Endothelial cell of umbilical vein (primary cell): Measurements from ENCODE around the gene APBB1. TPM values are rescaled to one million over a fixed set of nuclear protein-coding genes. Genes with fewer than 3 reads are reported as not detected.

ENCODE experiments used
- BruUV-seq: library from RNA; stranded (reverse); fragments of 400-500 nt; replicated peaks from 2 replicates; lab custom pipeline; 2021; lab: Mats Ljungman, UMichigan
- CTCF ChIA-PET: fragments of 300-600, 350-600 bp; sonication (Branson Sonifier 250); formaldehyde crosslinking; loops from one replicate; lab custom pipeline; 2021; ENCODE audit warnings: antibody characterized with exemption, inconsistent platforms; lab: Charles Lee
- POLR2A ChIA-PET: fragments of 300-600, 350-600 bp; sonication (Branson Sonifier 250); formaldehyde crosslinking; loops from one replicate; lab custom pipeline; 2021; ENCODE audit warnings: antibody characterized with exemption, inconsistent platforms; lab: Charles Lee
- DNase-seq: peaks from one replicate; pipeline ENCODE4 v3.0.0-alpha.2; 2011; ENCODE audit warnings: low read depth, low spot score
- FAIRE-seq: peaks from 2 replicates; lab custom pipeline; 2011; peaks lifted over from hg19 to GRCh38; lab: Jason Lieb, UNC
- H2AFZ ChIP-seq: 2 replicates; pipeline ENCODE4 v1.6.0; 2012; ENCODE audit warnings: low read depth, low read length, control low read depth, inconsistent platforms
- H3K27ac ChIP-seq: 2 replicates; pipeline ENCODE4 v1.5.1; 2011; ENCODE audit warnings: low read depth, mild to moderate bottlenecking, control low read depth, low read length, moderate library complexity; ENCODE audit not compliant: insufficient read depth
- H3K27me3 ChIP-seq, 2 experiments: 2 replicates each; pipeline versions ENCODE4 v1.6.0 to v1.6.1; 2011; ENCODE audit warnings: low read length in 2 of 2, mixed read lengths in 1 of 2; ENCODE audit not compliant: control insufficient read depth in 2 of 2, insufficient read depth in 2 of 2
- H3K36me3 ChIP-seq, 2 experiments: 2 replicates in 1 of 2; 3 replicates in 1 of 2; pipeline ENCODE4 v1.5.1; 2011; ENCODE audit warnings: low read length in 2 of 2, mild to moderate bottlenecking in 1 of 2, moderate library complexity in 1 of 2; ENCODE audit not compliant: control insufficient read depth in 2 of 2, insufficient read depth in 2 of 2; ENCODE audit errors: extremely low read depth in 1 of 2
- H3K4me1 ChIP-seq: 3 replicates; pipeline ENCODE4 v1.5.1; 2011; ENCODE audit warnings: mild to moderate bottlenecking, low read length; ENCODE audit not compliant: control insufficient read depth, insufficient read depth; ENCODE audit errors: extremely low read depth
- H3K4me2 ChIP-seq: 2 replicates; pipeline ENCODE4 v1.6.1; 2011; ENCODE audit warnings: low read length, control low read depth, mixed read lengths; ENCODE audit not compliant: insufficient read depth
- H3K4me3 ChIP-seq, 3 experiments: fragments of 200-600 bp in 1 of 3; sonication (generic), shearing (Covaris generic) in 1 of 3; replicated peaks in 1 of 3; 2 replicates each; pipeline ENCODE4 v1.5.1; 2011 to 2016; ENCODE audit warnings: control low read depth in 3 of 3, low read length in 3 of 3, mild to moderate bottlenecking in 2 of 3, inconsistent platforms in 1 of 3, low read depth in 1 of 3, moderate library complexity in 1 of 3; ENCODE audit not compliant: insufficient read depth in 1 of 3
- H3K79me2 ChIP-seq: 2 replicates; pipeline ENCODE4 v1.6.0; 2012; ENCODE audit warnings: low read length, inconsistent platforms; ENCODE audit not compliant: control insufficient read depth, insufficient read depth
- H3K9ac ChIP-seq: replicated peaks from 2 replicates; pipeline ENCODE3; 2011; ENCODE audit warnings: low read length, control low read depth; ENCODE audit not compliant: insufficient read depth; ENCODE audit errors: extremely low read depth
- H3K9me1 ChIP-seq: replicated peaks from 3 replicates; pipeline ENCODE4 v1.6.0; 2011; ENCODE audit warnings: mild to moderate bottlenecking, low read length; ENCODE audit not compliant: control insufficient read depth, insufficient read depth; ENCODE audit errors: extremely low read depth
- H3K9me3 ChIP-seq: replicated peaks from 2 replicates; pipeline ENCODE4 v1.5.1; 2012; ENCODE audit warnings: low read length, inconsistent platforms; ENCODE audit not compliant: control insufficient read depth, insufficient read depth
- H4K20me1 ChIP-seq: replicated peaks from 2 replicates; pipeline ENCODE3; 2011; ENCODE audit warnings: mild to moderate bottlenecking, low read length; ENCODE audit not compliant: control insufficient read depth, insufficient read depth; ENCODE audit errors: extremely low read depth
- EZH2 ChIP-seq: IDR thresholded peaks from 2 replicates; pipeline ENCODE4 v1.6.1; 2012; ENCODE audit warnings: borderline replicate concordance, low read depth, mild to moderate bottlenecking, moderate library complexity, low read length, inconsistent platforms; ENCODE audit not compliant: severe bottlenecking
- FOS ChIP-seq: IDR thresholded peaks from 2 replicates; pipeline ENCODE4 v1.6.1; 2011; ENCODE audit warnings: mild to moderate bottlenecking, low read length, moderate library complexity, borderline replicate concordance; ENCODE audit not compliant: insufficient read depth
- GATA2 ChIP-seq: IDR thresholded peaks from 2 replicates; pipeline ENCODE4 v1.7.0; 2011; ENCODE audit warnings: low read depth, mild to moderate bottlenecking, moderate library complexity, mixed read lengths, low read length; ENCODE audit not compliant: insufficient read length, insufficient read depth
- JUN ChIP-seq: IDR thresholded peaks from 2 replicates; pipeline ENCODE4 v1.6.1; 2011; ENCODE audit warnings: borderline replicate concordance, low read depth; ENCODE audit not compliant: insufficient read length, insufficient read depth
- MYC ChIP-seq: IDR thresholded peaks from one replicate; pipeline ENCODE4 v1.6.1; 2011; ENCODE audit warnings: mild to moderate bottlenecking, low read depth, low read length
- POLR2A ChIP-seq: IDR thresholded peaks from 2 replicates; pipeline ENCODE4 v1.6.1; 2012; ENCODE audit warnings: low read depth, mild to moderate bottlenecking, control low read depth, low read length
- POLR2AphosphoS5 ChIP-seq: IDR thresholded peaks from 2 replicates; pipeline ENCODE4 v1.6.1; 2012; ENCODE audit warnings: low read depth, mild to moderate bottlenecking, control low read depth, low read length, moderate library complexity; ENCODE audit not compliant: insufficient read depth
- dilution Hi-C: fragments of 300-500 bp; cut with MboI; formaldehyde crosslinking; loops from one replicate; pipeline ENCODE4 v1.15.0; 2019; ENCODE audit warnings: low sequenced_read_pairs; ENCODE audit not compliant: extremely low pct_ligation_motif_present
- intact Hi-C: fragments of 100-400 bp; cut with micrococcal nuclease; formaldehyde crosslinking; loops from one replicate; pipeline ENCODE4 v1.10.0; 2022
- polyA plus RNA-seq, 4 experiments: library from polyadenylated mRNA; depleted of rRNA in 3 of 4; stranded (reverse) in 3 of 4; unstranded in 1 of 4; fragments of >200 nt; gene quantifications; 2 replicates each; pipeline versions ENCODE4 v1.2.1 to v1.2.3, GENCODE V29; 2011 to 2012; ENCODE audit warnings: missing spikeins in 1 of 4
- total RNA-seq: library from RNA; stranded (reverse); gene quantifications from 2 replicates; pipeline ENCODE4 v1.2.3, GENCODE V29; 2021
- TF ChIP-seq, protein P1 (sequence below), 2 donors: IDR thresholded peaks; 1 replicate in 1 of 2; 2 replicates in 1 of 2; pipeline ENCODE4 v1.5.1; 2011; ENCODE audit warnings: low read length in 2 of 2, mild to moderate bottlenecking in 2 of 2, moderate library complexity in 2 of 2, control low read depth in 1 of 2, inconsistent platforms in 1 of 2, low read depth in 1 of 2; ENCODE audit not compliant: insufficient read depth in 1 of 2; ENCODE audit errors: extremely low read depth in 1 of 2
- TF ChIP-seq, protein P2 (sequence below): IDR thresholded peaks from 2 replicates; pipeline ENCODE4 v1.6.1; 2011; ENCODE audit not compliant: insufficient read depth, insufficient read length

APBB1 gene
- total and polyA plus RNA-seq, 2 donors (not counting 3 experiments of a cell fraction or from before 2014, with no cell fraction given) = 48.0 to 63.5 TPM

DNA sequence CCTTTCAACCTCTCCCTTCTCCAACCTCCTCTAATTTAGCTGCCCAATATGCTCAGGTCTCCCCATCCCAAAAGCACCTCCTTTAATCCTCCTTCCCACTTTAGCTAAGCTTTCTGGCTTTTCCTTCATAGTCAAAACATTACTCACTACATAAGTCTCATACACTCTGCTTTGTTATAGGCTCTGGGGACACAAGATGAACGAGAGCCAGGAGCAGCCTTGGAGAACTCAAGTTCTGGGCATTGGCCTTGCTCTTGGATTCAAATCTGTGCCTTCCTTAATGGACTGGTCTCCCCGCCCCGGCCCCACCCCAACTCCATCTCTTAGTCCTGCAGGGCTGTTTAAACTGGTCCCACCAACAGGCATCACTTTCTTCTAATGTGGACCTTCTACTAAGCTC, 33.3 kb upstream of the APBB1 start:
- CTCF ChIA-PET = interaction anchor here (0.7 to 3.7 kb wide), 3 partner anchors 9 to 73 kb away, joined by 3 to 16 read pairs (median 10); no protein-coding TSS in a partner anchor

More for the DNA sequence above, 33.3 kb upstream of the APBB1 start:
- H3K36me3 ChIP-seq = peaks cover 3 to 48% of the 10 kb centered on the region in 2 experiments
- no peaks in the 10 kb centered on the region for H3K27me3 ChIP-seq
- intact Hi-C loops (no loop called here), dilution Hi-C loops (no loop called here)
- no peak overlapping the region for H3K27ac ChIP-seq
- H4K20me1 ChIP-seq = no peaks in the 10 kb centered on the region
- no peaks in the 10 kb centered on the region for H3K9me3 ChIP-seq
- H2AFZ ChIP-seq = no peak overlapping the region
- DNase-seq (no peak), FAIRE-seq (no peak)
- no peak overlapping the region for H3K9ac ChIP-seq
- no TSS peak for BruUV-seq
- POLR2A ChIA-PET = no interaction called here
- TF ChIP-seq FOS (no peak), JUN (no peak), GATA2 (no peak), EZH2 (no peak), POLR2A (no peak), POLR2AphosphoS5 (no peak), MYC (no peak)
- TF ChIP-seq, protein P1, sequence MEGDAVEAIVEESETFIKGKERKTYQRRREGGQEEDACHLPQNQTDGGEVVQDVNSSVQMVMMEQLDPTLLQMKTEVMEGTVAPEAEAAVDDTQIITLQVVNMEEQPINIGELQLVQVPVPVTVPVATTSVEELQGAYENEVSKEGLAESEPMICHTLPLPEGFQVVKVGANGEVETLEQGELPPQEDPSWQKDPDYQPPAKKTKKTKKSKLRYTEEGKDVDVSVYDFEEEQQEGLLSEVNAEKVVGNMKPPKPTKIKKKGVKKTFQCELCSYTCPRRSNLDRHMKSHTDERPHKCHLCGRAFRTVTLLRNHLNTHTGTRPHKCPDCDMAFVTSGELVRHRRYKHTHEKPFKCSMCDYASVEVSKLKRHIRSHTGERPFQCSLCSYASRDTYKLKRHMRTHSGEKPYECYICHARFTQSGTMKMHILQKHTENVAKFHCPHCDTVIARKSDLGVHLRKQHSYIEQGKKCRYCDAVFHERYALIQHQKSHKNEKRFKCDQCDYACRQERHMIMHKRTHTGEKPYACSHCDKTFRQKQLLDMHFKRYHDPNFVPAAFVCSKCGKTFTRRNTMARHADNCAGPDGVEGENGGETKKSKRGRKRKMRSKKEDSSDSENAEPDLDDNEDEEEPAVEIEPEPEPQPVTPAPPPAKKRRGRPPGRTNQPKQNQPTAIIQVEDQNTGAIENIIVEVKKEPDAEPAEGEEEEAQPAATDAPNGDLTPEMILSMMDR (IDR thresholded peaks at IDR 0.05; ENCODE audit: extremely low read depth in 1 of 2, insufficient read depth in 1 of 2, low read depth in 1 of 2, low read length in 2 of 2) = no peak
- TF ChIP-seq, protein P2, sequence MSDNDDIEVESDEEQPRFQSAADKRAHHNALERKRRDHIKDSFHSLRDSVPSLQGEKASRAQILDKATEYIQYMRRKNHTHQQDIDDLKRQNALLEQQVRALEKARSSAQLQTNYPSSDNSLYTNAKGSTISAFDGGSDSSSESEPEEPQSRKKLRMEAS = no peak
- no peaks in the 10 kb centered on the region for H3K4me1 ChIP-seq
- H3K4me2 ChIP-seq = no peak overlapping the region
- no peaks in the 10 kb centered on the region for H3K79me2 ChIP-seq
- no peak overlapping the region for H3K4me3 ChIP-seq
- no peaks in the 10 kb centered on the region for H3K9me1 ChIP-seq
